Neural cell (in vitro differentiated cells): ENCODE data around the gene DR1. TPM values are rescaled to one million over a fixed set of nuclear protein-coding genes. Genes with fewer than 3 reads are reported as not detected.

ENCODE experiments used
- H2AFZ ChIP-seq: fragments of 200-600, 300-800 bp; sonication (generic), shearing (Covaris generic); 2 replicates; pipeline ENCODE4 v1.6.0; 2014; ENCODE audit warnings: low read depth, mild to moderate bottlenecking, antibody characterized with exemption, low read length, moderate library complexity
- H3F3A ChIP-seq: fragments of 200-600 bp; shearing (Covaris generic); 2 replicates; pipeline ENCODE4 v1.6.1; 2016; ENCODE audit warnings: mild to moderate bottlenecking, moderate library complexity, mixed read lengths, antibody characterized with exemption, low read length; ENCODE audit not compliant: insufficient read depth, poor library complexity, severe bottlenecking
- H3K27ac ChIP-seq: fragments of 200-600, 300-800 bp; sonication (generic), shearing (Covaris generic); 2 replicates; pipeline ENCODE4 v1.5.1; 2014; ENCODE audit warnings: mild to moderate bottlenecking, low read length, moderate library complexity
- H3K27me3 ChIP-seq: fragments of 300-800, 200-600 bp; sonication (generic), shearing (Covaris generic); 2 replicates; pipeline ENCODE4 v1.6.0; 2014; ENCODE audit warnings: mild to moderate bottlenecking, low read depth, low read length, moderate library complexity; ENCODE audit not compliant: insufficient read depth
- H3K36me3 ChIP-seq: fragments of 300-800, 200-600 bp; sonication (generic), shearing (Covaris generic); 2 replicates; pipeline ENCODE4 v1.5.1; 2014; ENCODE audit warnings: mild to moderate bottlenecking, antibody characterized with exemption, low read length, moderate library complexity; ENCODE audit not compliant: insufficient read depth
- H3K4me2 ChIP-seq: fragments of 300-800, 200-600 bp; sonication (generic), shearing (Covaris generic); 2 replicates; pipeline ENCODE4 v1.6.0; 2014; ENCODE audit warnings: mild to moderate bottlenecking, low read length
- H3K4me3 ChIP-seq: fragments of 300-800, 200-600 bp; sonication (generic), shearing (Covaris generic); 2 replicates; pipeline ENCODE4 v1.5.1; 2014; ENCODE audit warnings: mild to moderate bottlenecking, low read length, moderate library complexity
- H3K79me2 ChIP-seq: fragments of 200-600 bp; shearing (Covaris generic); replicated peaks from 2 replicates; pipeline ENCODE4 v1.6.0; 2014; ENCODE audit warnings: mild to moderate bottlenecking, low read length, moderate library complexity; ENCODE audit not compliant: insufficient read depth
- H3K9ac ChIP-seq: fragments of 300-800, 200-600 bp; sonication (generic), shearing (Covaris generic); 2 replicates; pipeline ENCODE4 v1.6.1; 2016; ENCODE audit warnings: mild to moderate bottlenecking, low read length, mixed read lengths
- H3K9me2 ChIP-seq: fragments of 200-600 bp; shearing (Covaris generic); 2 replicates; pipeline ENCODE4 v1.6.1; 2016; ENCODE audit warnings: mild to moderate bottlenecking, low read length, mixed read lengths; ENCODE audit not compliant: insufficient read depth
- H3K9me3 ChIP-seq: fragments of 200-600, 300-800 bp; sonication (generic), shearing (Covaris generic); 2 replicates; pipeline ENCODE4 v1.6.1; 2016; ENCODE audit warnings: mild to moderate bottlenecking, mixed run types, low read length, moderate library complexity, mixed read lengths
- H4K20me1 ChIP-seq: fragments of 200-600 bp; shearing (Covaris generic); 2 replicates; pipeline ENCODE4 v1.6.1; 2016; ENCODE audit warnings: mild to moderate bottlenecking, mixed run types; ENCODE audit not compliant: insufficient read depth
- EP300 ChIP-seq: fragments of 450-650 bp; conservative IDR thresholded peaks from 2 replicates; pipeline ENCODE4 v1.6.1; 2014; ENCODE audit warnings: antibody characterized with exemption, mild to moderate bottlenecking, moderate library complexity; ENCODE audit not compliant: poor library complexity, severe bottlenecking
- EZH2 ChIP-seq: fragments of 200-600, 300-800 bp; shearing (Covaris generic), sonication (generic); IDR thresholded peaks from 2 replicates; pipeline ENCODE4 v1.6.1; 2014; ENCODE audit warnings: antibody characterized with exemption, low read length, borderline replicate concordance, mild to moderate bottlenecking; ENCODE audit not compliant: insufficient read depth, poor library complexity, severe bottlenecking
- MXI1 ChIP-seq: fragments of 450-650 bp; conservative IDR thresholded peaks from 2 replicates; pipeline ENCODE4 v1.6.1; 2014; ENCODE audit warnings: antibody characterized with exemption, mild to moderate bottlenecking; ENCODE audit not compliant: poor library complexity, severe bottlenecking
- POLR2AphosphoS5 ChIP-seq: IDR thresholded peaks from 2 replicates; pipeline ENCODE4 v1.6.1; 2012
- RAD21 ChIP-seq: fragments of 450-650 bp; conservative IDR thresholded peaks from 2 replicates; pipeline ENCODE4 v1.6.1; 2014; ENCODE audit warnings: antibody characterized with exemption, mild to moderate bottlenecking, moderate library complexity
- SMC3 ChIP-seq: fragments of 450-650 bp; conservative IDR thresholded peaks from 2 replicates; pipeline ENCODE4 v1.6.1; 2014; ENCODE audit warnings: antibody characterized with exemption, mild to moderate bottlenecking, moderate library complexity; ENCODE audit not compliant: poor library complexity
- TAF1 ChIP-seq: IDR thresholded peaks from 2 replicates; pipeline ENCODE4 v1.6.1; 2012; ENCODE audit warnings: low read depth
- polyA plus RNA-seq: library from polyadenylated mRNA; depleted of rRNA; stranded (reverse); fragments of >200 nt; gene quantifications from 2 replicates; pipeline ENCODE4 v1.2.3, GENCODE V29; 2014
- TF ChIP-seq, protein P1 (sequence below): fragments of 450-650 bp; IDR thresholded peaks from 2 replicates; pipeline ENCODE4 v1.5.1; 2014; ENCODE audit warnings: antibody characterized with exemption, mild to moderate bottlenecking, moderate library complexity; ENCODE audit not compliant: poor library complexity, severe bottlenecking
- TF ChIP-seq, protein P2 (sequence below): IDR thresholded peaks from 2 replicates; pipeline ENCODE4 v1.6.1; 2012; ENCODE audit warnings: borderline replicate concordance

The DR1 gene
- polyA plus RNA-seq, 1 donor from 2014 or later: 57.2 TPM

DNA sequence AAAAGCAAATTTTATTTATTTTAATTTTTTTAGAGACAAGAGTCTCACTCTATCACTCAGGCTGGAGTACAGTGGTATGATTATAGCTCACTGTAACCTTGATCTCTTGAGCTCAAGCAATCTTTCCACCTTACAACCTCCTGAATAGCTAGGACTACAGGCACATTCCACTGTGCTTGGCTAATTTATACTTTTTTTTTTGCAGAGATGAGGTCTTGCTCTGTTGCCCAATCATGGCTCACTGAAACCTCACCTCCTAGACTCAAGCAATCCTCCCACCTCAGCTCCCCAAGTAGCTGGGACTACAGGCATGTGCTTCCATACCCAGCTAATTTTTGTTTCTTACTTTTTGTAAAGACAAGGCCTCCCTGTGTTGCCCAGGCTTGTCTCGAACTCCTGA, 49.5 kb downstream of the DR1 start:
- Histone ChIP-seq H3K36me3 (no peaks in the 10 kb centered on the region), H3K9me3 (no peaks in the 10 kb centered on the region), H3K4me3 (no peak overlapping the region), H3K27ac (no peak overlapping the region), H3F3A (no peaks in the 10 kb centered on the region), H3K9me2 (no peaks in the 10 kb centered on the region), H3K27me3 (no peaks in the 10 kb centered on the region), H4K20me1 (no peaks in the 10 kb centered on the region), H2AFZ (no peak overlapping the region), H3K4me2 (no peak overlapping the region), H3K79me2 (no peaks in the 10 kb centered on the region), H3K9ac (no peak overlapping the region)
- TF ChIP-seq TAF1 (no peak), POLR2AphosphoS5 (no peak), EZH2 (no peak), SMC3 (no peak), MXI1 (no peak), EP300 (no peak), RAD21 (no peak)
- TF ChIP-seq, protein P1, sequence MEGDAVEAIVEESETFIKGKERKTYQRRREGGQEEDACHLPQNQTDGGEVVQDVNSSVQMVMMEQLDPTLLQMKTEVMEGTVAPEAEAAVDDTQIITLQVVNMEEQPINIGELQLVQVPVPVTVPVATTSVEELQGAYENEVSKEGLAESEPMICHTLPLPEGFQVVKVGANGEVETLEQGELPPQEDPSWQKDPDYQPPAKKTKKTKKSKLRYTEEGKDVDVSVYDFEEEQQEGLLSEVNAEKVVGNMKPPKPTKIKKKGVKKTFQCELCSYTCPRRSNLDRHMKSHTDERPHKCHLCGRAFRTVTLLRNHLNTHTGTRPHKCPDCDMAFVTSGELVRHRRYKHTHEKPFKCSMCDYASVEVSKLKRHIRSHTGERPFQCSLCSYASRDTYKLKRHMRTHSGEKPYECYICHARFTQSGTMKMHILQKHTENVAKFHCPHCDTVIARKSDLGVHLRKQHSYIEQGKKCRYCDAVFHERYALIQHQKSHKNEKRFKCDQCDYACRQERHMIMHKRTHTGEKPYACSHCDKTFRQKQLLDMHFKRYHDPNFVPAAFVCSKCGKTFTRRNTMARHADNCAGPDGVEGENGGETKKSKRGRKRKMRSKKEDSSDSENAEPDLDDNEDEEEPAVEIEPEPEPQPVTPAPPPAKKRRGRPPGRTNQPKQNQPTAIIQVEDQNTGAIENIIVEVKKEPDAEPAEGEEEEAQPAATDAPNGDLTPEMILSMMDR: no peak
- TF ChIP-seq, protein P2, sequence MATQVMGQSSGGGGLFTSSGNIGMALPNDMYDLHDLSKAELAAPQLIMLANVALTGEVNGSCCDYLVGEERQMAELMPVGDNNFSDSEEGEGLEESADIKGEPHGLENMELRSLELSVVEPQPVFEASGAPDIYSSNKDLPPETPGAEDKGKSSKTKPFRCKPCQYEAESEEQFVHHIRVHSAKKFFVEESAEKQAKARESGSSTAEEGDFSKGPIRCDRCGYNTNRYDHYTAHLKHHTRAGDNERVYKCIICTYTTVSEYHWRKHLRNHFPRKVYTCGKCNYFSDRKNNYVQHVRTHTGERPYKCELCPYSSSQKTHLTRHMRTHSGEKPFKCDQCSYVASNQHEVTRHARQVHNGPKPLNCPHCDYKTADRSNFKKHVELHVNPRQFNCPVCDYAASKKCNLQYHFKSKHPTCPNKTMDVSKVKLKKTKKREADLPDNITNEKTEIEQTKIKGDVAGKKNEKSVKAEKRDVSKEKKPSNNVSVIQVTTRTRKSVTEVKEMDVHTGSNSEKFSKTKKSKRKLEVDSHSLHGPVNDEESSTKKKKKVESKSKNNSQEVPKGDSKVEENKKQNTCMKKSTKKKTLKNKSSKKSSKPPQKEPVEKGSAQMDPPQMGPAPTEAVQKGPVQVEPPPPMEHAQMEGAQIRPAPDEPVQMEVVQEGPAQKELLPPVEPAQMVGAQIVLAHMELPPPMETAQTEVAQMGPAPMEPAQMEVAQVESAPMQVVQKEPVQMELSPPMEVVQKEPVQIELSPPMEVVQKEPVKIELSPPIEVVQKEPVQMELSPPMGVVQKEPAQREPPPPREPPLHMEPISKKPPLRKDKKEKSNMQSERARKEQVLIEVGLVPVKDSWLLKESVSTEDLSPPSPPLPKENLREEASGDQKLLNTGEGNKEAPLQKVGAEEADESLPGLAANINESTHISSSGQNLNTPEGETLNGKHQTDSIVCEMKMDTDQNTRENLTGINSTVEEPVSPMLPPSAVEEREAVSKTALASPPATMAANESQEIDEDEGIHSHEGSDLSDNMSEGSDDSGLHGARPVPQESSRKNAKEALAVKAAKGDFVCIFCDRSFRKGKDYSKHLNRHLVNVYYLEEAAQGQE: no peak

DNA sequence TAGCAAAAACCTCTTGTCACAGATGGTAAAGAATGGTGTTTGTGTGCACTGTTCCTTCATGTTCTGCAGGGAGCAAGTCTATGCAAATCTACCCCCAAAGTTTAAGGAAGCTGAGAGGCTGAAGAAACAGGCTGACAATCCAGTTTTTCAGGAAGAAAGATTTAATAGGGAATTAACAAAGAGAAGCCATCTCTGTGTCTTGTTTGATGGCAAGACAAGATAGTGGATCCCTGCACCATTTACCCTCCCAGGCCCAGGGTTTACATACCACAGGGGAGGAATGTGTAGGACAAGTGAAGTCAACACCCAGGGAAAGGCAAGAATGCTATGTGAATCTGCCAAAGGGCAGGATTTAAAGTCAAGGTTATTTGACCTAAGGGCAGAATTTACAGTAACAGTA, 54.1 kb downstream of the DR1 start:
- Histone ChIP-seq H3K36me3 (no peaks in the 10 kb centered on the region), H3K9me2 (no peaks in the 10 kb centered on the region), H3K9ac (no peak overlapping the region), H4K20me1 (no peaks in the 10 kb centered on the region), H3K4me3 (no peak overlapping the region), H3K27me3 (no peaks in the 10 kb centered on the region), H3K79me2 (no peaks in the 10 kb centered on the region), H3F3A (no peaks in the 10 kb centered on the region), H2AFZ (no peak overlapping the region), H3K27ac (no peak overlapping the region), H3K4me2 (no peak overlapping the region), H3K9me3 (no peaks in the 10 kb centered on the region)
- TF ChIP-seq EZH2 (no peak), RAD21 (no peak), SMC3 (no peak), TAF1 (no peak), EP300 (no peak), MXI1 (no peak), POLR2AphosphoS5 (no peak)
- TF ChIP-seq, protein P2: no peak
- TF ChIP-seq, protein P1: no peak
